Measurements from ENCODE around the gene U2AF1L4. TPM values are rescaled to one million over a fixed set of nuclear protein-coding genes. Genes with fewer than 3 reads are reported as not detected.
"Not testable (repeated sequence)": the region's sequence is repeated elsewhere in the genome, so short reads cannot be mapped to it uniquely, and the experiment has no call there.

U2AF1L4 gene
- total and polyA plus RNA-seq, 4 donors, result 8.8 to 37.7 (median 24.7) TPM

- Histone ChIP-seq H3K27ac (ENCODE audit: low read depth, low read length) (no peak overlapping the region), H3K27me3 (ENCODE audit: control insufficient read depth, insufficient read depth, low read length) (no peaks in the 10 kb centered on the region), H3K4me1 (ENCODE audit: control insufficient read depth, insufficient read depth, low read length) (no peaks in the 10 kb centered on the region), H3K4me3 (ENCODE audit: low read depth, low read length) (no peak overlapping the region), H3K36me3 (ENCODE audit: control insufficient read depth, insufficient read depth, low read length) (peaks cover 99% of the 10 kb centered on the region), H3K9me3 (ENCODE audit: control insufficient read depth, insufficient read depth, low read length) (no peaks in the 10 kb centered on the region)
- DNase-seq (ENCODE audit: low read depth in 4 of 6, low spot score in 6 of 6), result no peak
- 93% methylated on average over 19 of the region's 19 CpGs for WGBS (ENCODE audit: insufficient coverage)
Observed at GRCh38 chr19:35727956-35728706, 17.1 kb downstream of the U2AF1L4 start.

GRCh38 chr19:35727053-35727955, 17.9 kb downstream of the U2AF1L4 start:
- H3K27ac ChIP-seq (ENCODE audit: low read depth, low read length), result no peak overlapping the region
- H3K4me1 ChIP-seq (ENCODE audit: control insufficient read depth, insufficient read depth, low read length), result no peaks in the 10 kb centered on the region
- no peaks in the 10 kb centered on the region for H3K27me3 ChIP-seq (ENCODE audit: control insufficient read depth, insufficient read depth, low read length)
- DNase-seq (ENCODE audit: low read depth in 4 of 6, low spot score in 6 of 6), result no peak
- H3K36me3 ChIP-seq (ENCODE audit: control insufficient read depth, insufficient read depth, low read length), result peaks cover 99% of the 10 kb centered on the region
- 98% methylated on average over 24 of the region's 25 CpGs for WGBS (ENCODE audit: insufficient coverage)
- H3K9me3 ChIP-seq (ENCODE audit: control insufficient read depth, insufficient read depth, low read length), result no peaks in the 10 kb centered on the region
- H3K4me3 ChIP-seq (ENCODE audit: low read depth, low read length), result no peak overlapping the region

- no peak overlapping the region for H3K4me3 ChIP-seq (ENCODE audit: low read depth, low read length)
- H3K36me3 ChIP-seq (ENCODE audit: control insufficient read depth, insufficient read depth, low read length), result peaks cover 98% of the 10 kb centered on the region
- H3K27ac ChIP-seq (ENCODE audit: low read depth, low read length), result no peak overlapping the region
- no peaks in the 10 kb centered on the region for H3K9me3 ChIP-seq (ENCODE audit: control insufficient read depth, insufficient read depth, low read length)
- WGBS (ENCODE audit: insufficient coverage), result 97% methylated on average over 14 of the region's 23 CpGs
- no peaks in the 10 kb centered on the region for H3K27me3 ChIP-seq (ENCODE audit: control insufficient read depth, insufficient read depth, low read length)
- H3K4me1 ChIP-seq (ENCODE audit: control insufficient read depth, insufficient read depth, low read length), result no peaks in the 10 kb centered on the region
- no peak for DNase-seq (ENCODE audit: low read depth in 4 of 6, low spot score in 6 of 6)
Observed at GRCh38 chr19:35725216-35725861, 19.9 kb downstream of the U2AF1L4 start.

- peaks cover 4% of the 10 kb centered on the region for H3K4me1 ChIP-seq (ENCODE audit: control insufficient read depth, insufficient read depth, low read length)
- no peak overlapping the region for H3K4me3 ChIP-seq (ENCODE audit: low read depth, low read length)
- H3K9me3 ChIP-seq (ENCODE audit: control insufficient read depth, insufficient read depth, low read length), result no peaks in the 10 kb centered on the region
- H3K27me3 ChIP-seq (ENCODE audit: control insufficient read depth, insufficient read depth, low read length), result no peaks in the 10 kb centered on the region
- WGBS (ENCODE audit: insufficient coverage), result 96% methylated on average over 11 of the region's 12 CpGs
- DNase-seq (ENCODE audit: low read depth in 4 of 6, low spot score in 6 of 6), result no peak
- H3K36me3 ChIP-seq (ENCODE audit: control insufficient read depth, insufficient read depth, low read length), result peaks cover 98% of the 10 kb centered on the region
- no peak overlapping the region for H3K27ac ChIP-seq (ENCODE audit: low read depth, low read length)
Observed at GRCh38 chr19:35724560-35724959, 20.7 kb downstream of the U2AF1L4 start.

- not testable (repeated sequence) for DNase-seq (ENCODE audit: low read depth in 4 of 6, low spot score in 6 of 6); H3K4me1 ChIP-seq (ENCODE audit: control insufficient read depth, insufficient read depth, low read length); H3K9me3 ChIP-seq (ENCODE audit: control insufficient read depth, insufficient read depth, low read length); H3K27ac ChIP-seq (ENCODE audit: low read depth, low read length); H3K4me3 ChIP-seq (ENCODE audit: low read depth, low read length); H3K27me3 ChIP-seq (ENCODE audit: control insufficient read depth, insufficient read depth, low read length)
- WGBS (ENCODE audit: insufficient coverage), result 97% methylated on average over 7 of the region's 7 CpGs
- peaks cover 98% of the 10 kb centered on the region for H3K36me3 ChIP-seq (ENCODE audit: control insufficient read depth, insufficient read depth, low read length)
Observed at GRCh38 chr19:35724132-35724531, 21.1 kb downstream of the U2AF1L4 start.

GRCh38 chr19:35723671-35724070, 21.5 kb downstream of the U2AF1L4 start:
- DNase-seq (ENCODE audit: low read depth in 4 of 6, low spot score in 6 of 6), result no peak
- 93% methylated on average over 24 of the region's 24 CpGs for WGBS (ENCODE audit: insufficient coverage)
- no peaks in the 10 kb centered on the region for H3K9me3 ChIP-seq (ENCODE audit: control insufficient read depth, insufficient read depth, low read length)
- peaks cover 13% of the 10 kb centered on the region for H3K4me1 ChIP-seq (ENCODE audit: control insufficient read depth, insufficient read depth, low read length)
- H3K4me3 ChIP-seq (ENCODE audit: low read depth, low read length), result no peak overlapping the region
- peaks cover 95% of the 10 kb centered on the region for H3K36me3 ChIP-seq (ENCODE audit: control insufficient read depth, insufficient read depth, low read length)
- no peak overlapping the region for H3K27ac ChIP-seq (ENCODE audit: low read depth, low read length)
- no peaks in the 10 kb centered on the region for H3K27me3 ChIP-seq (ENCODE audit: control insufficient read depth, insufficient read depth, low read length)

GRCh38 chr19:35722897-35723296, 22.3 kb downstream of the U2AF1L4 start:
- 100% methylated on average over 7 of the region's 16 CpGs for WGBS (ENCODE audit: insufficient coverage)
- Histone ChIP-seq H3K9me3 (ENCODE audit: control insufficient read depth, insufficient read depth, low read length) (no peaks in the 10 kb centered on the region), H3K27ac (ENCODE audit: low read depth, low read length) (no peak overlapping the region), H3K4me1 (ENCODE audit: control insufficient read depth, insufficient read depth, low read length) (peaks cover 16% of the 10 kb centered on the region), H3K4me3 (ENCODE audit: low read depth, low read length) (no peak overlapping the region), H3K27me3 (ENCODE audit: control insufficient read depth, insufficient read depth, low read length) (no peaks in the 10 kb centered on the region), H3K36me3 (ENCODE audit: control insufficient read depth, insufficient read depth, low read length) (peaks cover 87% of the 10 kb centered on the region)
- DNase-seq (ENCODE audit: low read depth in 4 of 6, low spot score in 6 of 6), result no peak

- DNase-seq (ENCODE audit: low read depth in 4 of 6, low spot score in 6 of 6), result no peak
- Histone ChIP-seq H3K9me3 (ENCODE audit: control insufficient read depth, insufficient read depth, low read length) (no peaks in the 10 kb centered on the region), H3K27me3 (ENCODE audit: control insufficient read depth, insufficient read depth, low read length) (no peaks in the 10 kb centered on the region), H3K27ac (ENCODE audit: low read depth, low read length) (no peak overlapping the region), H3K4me1 (ENCODE audit: control insufficient read depth, insufficient read depth, low read length) (peaks cover 16% of the 10 kb centered on the region), H3K4me3 (ENCODE audit: low read depth, low read length) (no peak overlapping the region), H3K36me3 (ENCODE audit: control insufficient read depth, insufficient read depth, low read length) (peaks cover 83% of the 10 kb centered on the region)
- WGBS (ENCODE audit: insufficient coverage), result 96% methylated on average over 13 of the region's 14 CpGs
Observed at GRCh38 chr19:35722461-35722860, 22.8 kb downstream of the U2AF1L4 start.

GRCh38 chr19:35721374-35721773, 23.8 kb downstream of the U2AF1L4 start:
- Histone ChIP-seq H3K4me1 (ENCODE audit: control insufficient read depth, insufficient read depth, low read length) (peaks cover 22% of the 10 kb centered on the region), H3K27me3 (ENCODE audit: control insufficient read depth, insufficient read depth, low read length) (no peaks in the 10 kb centered on the region), H3K27ac (ENCODE audit: low read depth, low read length) (no peak overlapping the region), H3K36me3 (ENCODE audit: control insufficient read depth, insufficient read depth, low read length) (peaks cover 73% of the 10 kb centered on the region), H3K9me3 (ENCODE audit: control insufficient read depth, insufficient read depth, low read length) (no peaks in the 10 kb centered on the region), H3K4me3 (ENCODE audit: low read depth, low read length) (no peak overlapping the region)
- no peak for DNase-seq (ENCODE audit: low read depth in 4 of 6, low spot score in 6 of 6)
- 96% methylated on average over 15 of the region's 16 CpGs for WGBS (ENCODE audit: insufficient coverage)

Data from spinal cord (tissue), 10 donors.